ENCODE results near the gene NAA60. TPM values are rescaled to one million over a fixed set of nuclear protein-coding genes. Genes with fewer than 3 reads are reported as not detected.

NAA60 gene
- total and polyA plus RNA-seq, 12 donors: 16.9 to 96.3 (median 52.3) TPM

GRCh38 chr16:3519581-3519980 lies 76.1 kb downstream of the NAA60 start:
- intact Hi-C loops (cut with DNase I): no loop called here
- Histone ChIP-seq H3K9me3 (replicated peaks in 1 of 3) (no peaks in the 10 kb centered on the region), H3K27me3 (no peaks in the 10 kb centered on the region), H3K36me3 (replicated peaks in 1 of 2) (peaks cover 0 to 78% of the 10 kb centered on the region in 2 donors), H3K4me3 (no peak overlapping the region), H3K4me1 (replicated peaks in 1 of 2) (no peaks in the 10 kb centered on the region), H3K27ac (no peak overlapping the region)
- DNase-seq: no peak
- WGBS, 4 donors: 93 to 100% (median 94%) methylated on average over 2 of the region's 2 CpGs
- TF ChIP-seq POLR2A (IDR thresholded peaks at IDR 0.05) (no peak), CTCF (IDR thresholded peaks at IDR 0.05) (no peak)

GRCh38 chr16:3520413-3520812 lies 76.9 kb downstream of the NAA60 start:
- no peak overlapping the region for H3K27ac ChIP-seq
- no peak for DNase-seq

DNA sequence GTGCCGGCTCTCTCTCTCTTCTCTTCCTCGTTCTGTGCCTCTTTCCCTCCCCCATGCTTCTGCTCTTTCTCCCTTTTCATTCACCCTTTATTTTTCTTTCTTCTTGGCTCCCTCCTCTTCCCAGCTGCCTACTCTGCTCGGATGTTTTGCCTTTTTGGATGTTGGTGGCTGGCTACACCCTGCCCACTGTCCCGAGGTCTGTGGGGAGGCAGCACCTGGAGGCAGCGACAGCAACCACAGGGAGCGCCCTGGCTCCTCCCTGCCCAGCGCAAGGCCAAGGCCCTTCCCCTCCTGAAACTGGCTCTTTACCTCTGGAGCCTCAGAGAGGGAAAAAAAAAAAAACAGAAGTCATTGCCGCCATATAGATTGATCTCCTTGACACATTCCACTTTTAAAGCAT lies 77.4 kb downstream of the NAA60 start:
- no peak for TF ChIP-seq CTCF (IDR thresholded peaks at IDR 0.05)
- TF ChIP-seq POLR2A (IDR thresholded peaks at IDR 0.05): no peak
- Histone ChIP-seq H3K27ac (no peak overlapping the region), H3K27me3 (no peaks in the 10 kb centered on the region), H3K9me3 (replicated peaks in 1 of 3) (no peaks in the 10 kb centered on the region), H3K4me3 (no peak overlapping the region), H3K4me1 (replicated peaks in 1 of 2) (no peaks in the 10 kb centered on the region), H3K36me3 (replicated peaks in 1 of 2) (peaks cover 0 to 67% of the 10 kb centered on the region in 2 donors)
- intact Hi-C loops (cut with DNase I): no loop called here
- whole genome bisulfite sequencing, 4 donors: 52 to 70% (median 68%) methylated on average over 8 of the region's 8 CpGs
- DNase-seq: no peak

More at GRCh38 chr16:3520413-3520812, 76.9 kb downstream of the NAA60 start:
- peaks cover 0 to 71% of the 10 kb centered on the region in 2 donors for H3K36me3 ChIP-seq (replicated peaks in 1 of 2)
- WGBS, 4 donors: 65 to 86% (median 80%) methylated on average over 4 of the region's 4 CpGs
- no peaks in the 10 kb centered on the region for H3K4me1 ChIP-seq (replicated peaks in 1 of 2)
- intact Hi-C loops (cut with DNase I): no loop called here
- TF ChIP-seq CTCF (IDR thresholded peaks at IDR 0.05) (no peak), POLR2A (IDR thresholded peaks at IDR 0.05) (no peak)
- no peak overlapping the region for H3K4me3 ChIP-seq
- no peaks in the 10 kb centered on the region for H3K27me3 ChIP-seq
- H3K9me3 ChIP-seq (replicated peaks in 1 of 3): no peaks in the 10 kb centered on the region

DNA sequence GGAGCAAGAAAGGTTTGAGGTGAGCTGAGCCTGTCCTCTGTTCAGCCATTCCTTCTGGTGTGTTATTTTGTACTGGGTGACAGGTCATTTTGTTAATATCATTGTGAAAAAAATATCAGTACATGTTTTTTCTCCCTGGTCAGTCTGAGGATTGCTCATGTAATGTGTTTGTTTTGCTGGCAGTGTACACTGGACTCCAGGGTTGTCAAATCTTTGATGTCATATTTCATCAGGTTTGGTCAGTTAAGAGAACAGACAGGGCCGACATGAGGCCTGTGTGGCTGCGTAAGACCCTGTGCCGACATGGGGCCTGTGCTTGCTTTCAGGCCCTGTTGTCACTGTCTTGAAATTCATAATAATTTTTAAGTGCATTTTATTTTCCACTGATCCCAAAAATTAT lies 79.8 kb downstream of the NAA60 start:
- WGBS, 4 donors: 92 to 100% (median 99%) methylated on average over 3 of the region's 3 CpGs
- no peaks in the 10 kb centered on the region for H3K4me1 ChIP-seq (replicated peaks in 1 of 2)
- intact Hi-C loops (cut with DNase I): no loop called here
- no peaks in the 10 kb centered on the region for H3K27me3 ChIP-seq
- no peak for TF ChIP-seq CTCF (IDR thresholded peaks at IDR 0.05)
- TF ChIP-seq POLR2A (IDR thresholded peaks at IDR 0.05): no peak
- no peak for DNase-seq
- peaks cover 0 to 48% of the 10 kb centered on the region in 2 donors for H3K36me3 ChIP-seq (replicated peaks in 1 of 2)
- no peak overlapping the region for H3K27ac ChIP-seq
- no peak overlapping the region for H3K4me3 ChIP-seq
- no peaks in the 10 kb centered on the region for H3K9me3 ChIP-seq (replicated peaks in 1 of 3)

All from adrenal gland (tissue), 12 donors.